Esophagus muscularis mucosa (tissue), 4 donors: ENCODE measurements around the gene COMMD4.

Source experiments
- CTCF ChIP-seq, 3 experiments: fragments of 200-600 bp in 2 of 3; fragments of 450-650 bp in 1 of 3; sonication (generic) in 2 of 3; IDR thresholded peaks; one replicate each; pipeline ENCODE4 v1.5.1; 2017 to 2019; ENCODE audit warnings: antibody characterized with exemption in 3 of 3, mild to moderate bottlenecking in 2 of 3, moderate library complexity in 1 of 3
- EP300 ChIP-seq: sonication (generic); formaldehyde crosslinking; IDR thresholded peaks from one replicate; pipeline ENCODE4 v1.6.1; 2017; ENCODE audit warnings: antibody characterized with exemption
- POLR2A ChIP-seq: fragments of 450-650 bp; IDR thresholded peaks from one replicate; pipeline ENCODE4 v1.6.1; 2017; ENCODE audit warnings: antibody characterized with exemption, moderate library complexity, mild to moderate bottlenecking, low read depth
- POLR2AphosphoS5 ChIP-seq, 2 donors: sonication (generic); formaldehyde crosslinking; IDR thresholded peaks; one replicate each; pipeline ENCODE4 v1.6.1; 2017; ENCODE audit warnings: antibody characterized with exemption in 2 of 2

DNA sequence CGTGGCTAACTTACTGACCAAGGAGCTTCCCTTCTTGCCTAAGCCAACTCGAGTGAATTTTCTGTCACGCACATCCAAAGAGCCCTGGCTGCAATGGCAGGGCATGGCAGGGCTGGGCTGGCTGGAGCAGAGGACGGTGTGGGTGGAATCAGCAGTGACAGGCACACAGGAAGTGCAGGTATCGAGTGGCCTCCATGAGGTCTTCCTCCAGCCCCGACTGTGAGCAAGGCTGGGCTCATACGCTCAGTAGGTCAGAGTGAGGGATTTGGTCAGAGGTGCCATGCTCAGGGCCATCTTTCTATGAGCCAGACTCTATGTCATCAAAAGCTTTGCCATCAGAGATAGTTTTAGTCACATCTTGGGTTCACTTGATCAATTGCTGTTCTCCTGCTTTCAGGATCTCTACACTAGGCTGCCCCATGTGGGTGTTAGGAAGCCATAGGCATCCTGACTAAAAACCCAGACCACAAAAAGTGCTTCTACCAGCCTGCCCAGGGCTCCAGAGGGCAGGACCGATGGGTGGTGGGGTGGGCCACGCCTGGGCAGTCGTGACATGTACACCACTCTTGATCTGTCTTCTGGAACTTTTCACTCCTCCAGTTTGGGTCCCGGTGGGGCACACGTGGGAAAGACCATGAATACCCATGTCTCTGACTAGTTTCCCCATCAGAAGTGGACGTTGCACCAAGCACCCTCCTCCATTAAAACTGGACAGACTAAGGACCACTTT lies 22.6 kb upstream of the COMMD4 start:
- TF ChIP-seq POLR2A (no peak), CTCF (IDR thresholded peaks at IDR 0.05) (no peak), POLR2AphosphoS5 (IDR thresholded peaks at IDR 0.05) (no peak), EP300 (no peak)
